Kidney epithelial cell (primary cell): ENCODE results near the gene FYN. TPM values are rescaled to one million over a fixed set of nuclear protein-coding genes. Genes with fewer than 3 reads are reported as not detected.
A peak's percentile ranks its signal among the peaks of the same experiment; 100 is the strongest.

ENCODE experiments used
- DNase-seq: peaks from one replicate; pipeline ENCODE4 v3.0.0-alpha.2; 2010; ENCODE audit warnings: low read depth
- H3K27me3 ChIP-seq: 2 replicates; pipeline ENCODE4 v1.6.0; 2011; ENCODE audit warnings: low read length; ENCODE audit not compliant: control insufficient read depth, insufficient read depth
- H3K36me3 ChIP-seq: 2 replicates; pipeline ENCODE4 v1.5.1; 2011; ENCODE audit warnings: low read length; ENCODE audit not compliant: control insufficient read depth, insufficient read depth
- H3K4me3 ChIP-seq: 2 replicates; pipeline ENCODE4 v1.5.1; 2011; ENCODE audit warnings: low read depth, mild to moderate bottlenecking, control low read depth, low read length
- CTCF ChIP-seq: IDR thresholded peaks from 2 replicates; pipeline ENCODE4 v1.5.1; 2011; ENCODE audit warnings: mild to moderate bottlenecking, moderate library complexity, low read length, control low read depth, inconsistent platforms; ENCODE audit not compliant: insufficient read depth, poor library complexity, severe bottlenecking
- total RNA-seq: library from RNA; depleted of rRNA; stranded (reverse); fragments of >200 nt; gene quantifications from 2 replicates; pipeline ENCODE4 v1.2.3, GENCODE V29; 2015

Gene FYN
- total RNA-seq, 1 donor from 2014 or later: 133 TPM

DNA sequence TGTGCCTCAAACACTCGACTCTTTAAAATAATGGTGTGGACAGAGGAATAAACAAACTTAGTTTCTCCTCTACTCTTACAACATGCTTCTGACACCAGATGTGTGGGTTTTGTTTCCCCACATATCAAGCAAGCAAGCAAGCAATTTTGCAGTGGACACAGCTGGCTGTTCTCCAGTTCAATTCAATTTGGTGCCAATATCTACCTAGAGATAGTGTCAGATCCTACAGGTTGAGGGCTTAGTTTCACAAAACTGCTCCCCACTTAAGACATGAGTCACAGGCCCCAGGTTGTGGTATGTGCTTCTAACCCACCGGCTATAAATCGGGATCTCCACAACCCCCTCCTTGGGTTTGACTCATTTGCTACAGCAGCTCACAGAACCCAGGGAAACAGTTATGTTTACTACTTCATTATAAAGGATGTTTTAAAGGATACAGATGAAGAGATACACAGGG lies 136.2 kb downstream of the FYN start:
- no peaks in the 10 kb centered on the region for H3K36me3 ChIP-seq
- no peak for TF ChIP-seq CTCF
- peak; percentile 39 for DNase-seq
- H3K27me3 ChIP-seq: no peaks in the 10 kb centered on the region
- H3K4me3 ChIP-seq: no peak overlapping the region

DNA sequence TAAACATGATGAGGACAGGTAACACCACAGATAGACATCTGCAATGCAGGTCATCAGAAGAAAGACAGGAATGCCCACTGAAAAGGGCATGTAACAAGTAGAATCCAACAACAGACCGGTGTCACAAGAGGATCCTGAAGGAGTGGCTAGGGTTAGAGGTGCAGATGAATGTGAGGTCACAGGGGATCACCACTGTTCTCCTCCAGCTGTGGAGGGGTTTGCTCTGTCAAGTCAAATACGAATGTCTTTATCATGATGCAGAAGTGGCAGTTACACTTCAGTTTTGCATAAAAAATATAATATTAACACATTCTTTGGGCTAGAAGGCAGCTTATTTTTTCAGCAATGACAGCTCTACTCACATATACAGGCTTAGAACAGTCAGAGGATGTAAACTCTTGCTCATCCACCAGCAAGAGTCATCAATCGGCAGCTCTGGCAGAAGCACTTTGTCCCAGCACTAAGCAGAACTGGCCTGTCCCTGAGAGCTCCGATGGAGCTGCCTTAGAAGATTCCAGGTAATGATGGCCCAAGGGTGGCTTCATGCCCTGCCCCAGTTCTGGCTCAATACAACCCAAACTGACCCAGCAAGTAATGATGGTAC lies 137.1 kb downstream of the FYN start:
- Histone ChIP-seq H3K4me3 (no peak overlapping the region), H3K36me3 (no peaks in the 10 kb centered on the region), H3K27me3 (no peaks in the 10 kb centered on the region)
- TF ChIP-seq CTCF: no peak
- DNase-seq: no peak

- TF ChIP-seq CTCF: no peak
- no peak for DNase-seq
- Histone ChIP-seq H3K27me3 (no peaks in the 10 kb centered on the region), H3K36me3 (no peaks in the 10 kb centered on the region), H3K4me3 (no peak overlapping the region)
These were observed 138.9 kb downstream of the FYN start for GRCh38 chr6:111734068-111735061.

GRCh38 chr6:111732390-111732789 lies 140.9 kb downstream of the FYN start:
- TF ChIP-seq CTCF: no peak
- H3K36me3 ChIP-seq: no peaks in the 10 kb centered on the region
- DNase-seq: no peak
- H3K4me3 ChIP-seq: no peak overlapping the region
- no peaks in the 10 kb centered on the region for H3K27me3 ChIP-seq

- DNase-seq: no peak
- TF ChIP-seq CTCF: no peak
- no peaks in the 10 kb centered on the region for H3K27me3 ChIP-seq
- no peak overlapping the region for H3K4me3 ChIP-seq
- H3K36me3 ChIP-seq: no peaks in the 10 kb centered on the region
These were observed 141.6 kb downstream of the FYN start for GRCh38 chr6:111731456-111732195.
